Keratinocyte (primary cell): ENCODE measurements around the gene PYGB. TPM values are rescaled to one million over a fixed set of nuclear protein-coding genes. Genes with fewer than 3 reads are reported as not detected.
"Not testable (repeated sequence)": the region's sequence is repeated elsewhere in the genome, so short reads cannot be mapped to it uniquely, and the experiment has no call there.

ENCODE experiments used
- DNase-seq: peaks from one replicate; pipeline ENCODE4 v3.0.0-alpha.2; 2011; ENCODE audit warnings: low read depth, missing footprints, low spot score
- FAIRE-seq: peaks from 2 replicates; lab custom pipeline; 2011; peaks lifted over from hg19 to GRCh38; lab: Jason Lieb, UNC
- H2AFZ ChIP-seq: 2 replicates; pipeline ENCODE4 v1.6.0; 2012; ENCODE audit warnings: low read length, control low read depth, inconsistent platforms; ENCODE audit not compliant: control insufficient read depth
- H3K27ac ChIP-seq: 2 replicates; pipeline ENCODE4 v1.5.1; 2011; ENCODE audit warnings: low read length; ENCODE audit not compliant: control insufficient read depth, insufficient read depth
- H3K27me3 ChIP-seq: 3 replicates; pipeline ENCODE4 v1.6.0; 2011; ENCODE audit warnings: low read length; ENCODE audit not compliant: control insufficient read depth, insufficient read depth; ENCODE audit errors: extremely low read depth
- H3K36me3 ChIP-seq, 2 experiments: 2 replicates in 1 of 2; 3 replicates in 1 of 2; pipeline ENCODE4 v1.5.1; 2011; ENCODE audit warnings: low read length in 2 of 2, mild to moderate bottlenecking in 1 of 2; ENCODE audit not compliant: control insufficient read depth in 2 of 2, insufficient read depth in 2 of 2; ENCODE audit errors: extremely low read depth in 1 of 2
- H3K4me1 ChIP-seq: 3 replicates; pipeline ENCODE4 v1.5.1; 2011; ENCODE audit warnings: low read length; ENCODE audit not compliant: control insufficient read depth, insufficient read depth; ENCODE audit errors: extremely low read depth
- H3K4me2 ChIP-seq: 3 replicates; pipeline ENCODE4 v1.6.0; 2011; ENCODE audit warnings: low read depth, low read length; ENCODE audit not compliant: control insufficient read depth, insufficient read depth; ENCODE audit errors: extremely low read depth
- H3K4me3 ChIP-seq, 3 experiments: fragments of 200-600 bp in 1 of 3; sonication (generic) in 1 of 3; 2 replicates in 2 of 3; 3 replicates in 1 of 3; pipeline ENCODE4 v1.5.1; 2011 to 2016; ENCODE audit warnings: low read length in 3 of 3, mild to moderate bottlenecking in 3 of 3, control low read depth in 2 of 3, inconsistent platforms in 1 of 3, low read depth in 1 of 3, mixed read lengths in 1 of 3, mixed run types in 1 of 3, moderate library complexity in 1 of 3; ENCODE audit not compliant: control insufficient read depth in 2 of 3, insufficient read depth in 2 of 3; ENCODE audit errors: extremely low read depth in 1 of 3
- H3K79me2 ChIP-seq: 2 replicates; pipeline ENCODE4 v1.6.0; 2012; ENCODE audit warnings: low read length; ENCODE audit not compliant: control insufficient read depth, insufficient read depth
- H3K9ac ChIP-seq: 3 replicates; pipeline ENCODE4 v1.6.0; 2011; ENCODE audit warnings: low read length; ENCODE audit not compliant: control insufficient read depth, insufficient read depth; ENCODE audit errors: extremely low read depth
- H3K9me1 ChIP-seq: 3 replicates; pipeline ENCODE4 v1.6.0; 2011; ENCODE audit warnings: low read length; ENCODE audit not compliant: control insufficient read depth, insufficient read depth; ENCODE audit errors: extremely low read depth
- H3K9me3 ChIP-seq: 2 replicates; pipeline ENCODE4 v1.5.1; 2012; ENCODE audit warnings: low read depth, low read length; ENCODE audit not compliant: control insufficient read depth
- H4K20me1 ChIP-seq: 3 replicates; pipeline ENCODE4 v1.6.0; 2011; ENCODE audit warnings: low read length; ENCODE audit not compliant: control insufficient read depth, insufficient read depth; ENCODE audit errors: extremely low read depth
- CTCF ChIP-seq, 3 experiments: IDR thresholded peaks in 1 of 3; conservative IDR thresholded peaks in 1 of 3; optimal IDR thresholded peaks in 1 of 3; 2 replicates in 2 of 3; 3 replicates in 1 of 3; pipeline versions ENCODE3 to v1.5.1; 2011; ENCODE audit warnings: low read length in 3 of 3, mild to moderate bottlenecking in 3 of 3, moderate library complexity in 2 of 3, control low read depth in 1 of 3, inconsistent platforms in 1 of 3; ENCODE audit not compliant: insufficient read depth in 2 of 3; ENCODE audit errors: extremely low read depth in 1 of 3
- EZH2 ChIP-seq: IDR thresholded peaks from one replicate; pipeline ENCODE4 v1.6.1; 2012; ENCODE audit warnings: inconsistent platforms, mild to moderate bottlenecking, low read length, moderate library complexity
- dilution Hi-C: fragments of 300-500 bp; cut with MboI; formaldehyde crosslinking; loops from one replicate; pipeline ENCODE4 v1.7.0; 2020; ENCODE audit warnings: low sequenced_read_pairs; ENCODE audit not compliant: extremely low pct_ligation_motif_present
- polyA plus RNA-seq, 5 experiments: library from polyadenylated mRNA; depleted of rRNA in 3 of 5; stranded (reverse) in 3 of 5; stranded (forward) in 1 of 5; unstranded in 1 of 5; fragments of >200 nt; gene quantifications; 1 replicate in 1 of 5; 2 replicates in 3 of 5; 3 replicates in 1 of 5; pipeline versions ENCODE4 v1.2.1 to v1.2.3, GENCODE V29; 2011 to 2012; ENCODE audit warnings: missing spikeins in 2 of 5, low read depth in 1 of 5, low replicate concordance in 1 of 5

PYGB gene
- polyA plus RNA-seq, 1 donor (not counting 4 experiments of a cell fraction or from before 2014, with no cell fraction given), result 78.3 TPM

- DNase-seq, FAIRE-seq, H2AFZ ChIP-seq, H3K4me2 ChIP-seq, H3K27me3 ChIP-seq, H3K9me3 ChIP-seq, H3K9ac ChIP-seq, H3K36me3 ChIP-seq, H3K27ac ChIP-seq, H3K4me3 ChIP-seq, H3K9me1 ChIP-seq, H4K20me1 ChIP-seq, H3K79me2 ChIP-seq, dilution Hi-C loops: not testable (repeated sequence)
- peaks cover 43% of the 10 kb centered on the region for H3K4me1 ChIP-seq
These were observed 6.3 kb upstream of the PYGB start for GRCh38 chr20:25241659-25241955.

GRCh38 chr20:25242231-25242630 is 5.7 kb upstream of the PYGB start:
- dilution Hi-C loops, result no loop called here
- Histone ChIP-seq H3K9me1 (no peaks in the 10 kb centered on the region), H3K4me3 (no peak overlapping the region), H3K79me2 (no peaks in the 10 kb centered on the region), H3K27me3 (no peaks in the 10 kb centered on the region), H3K9me3 (peaks cover 2% of the 10 kb centered on the region), H4K20me1 (no peaks in the 10 kb centered on the region), H3K27ac (no peak overlapping the region), H2AFZ (no peak overlapping the region), H3K4me1 (peaks cover 43% of the 10 kb centered on the region), H3K36me3 (peaks cover 0 to 2% of the 10 kb centered on the region in 2 experiments), H3K9ac (no peak overlapping the region), H3K4me2 (no peak overlapping the region)
- TF ChIP-seq EZH2 (no peak), CTCF (optimal IDR thresholded peaks at IDR 0.05 in 1 of 3, IDR thresholded peaks at IDR 0.05 in 1 of 3, conservative IDR thresholded peaks at IDR 0.05 in 1 of 3; ENCODE audit: extremely low read depth in 1 of 3, insufficient read depth in 2 of 3, low read length in 3 of 3) (no peak)
- DNase-seq (no peak), FAIRE-seq (no peak)

GRCh38 chr20:25243416-25243979 is 4.4 kb upstream of the PYGB start:
- TF ChIP-seq CTCF (optimal IDR thresholded peaks at IDR 0.05 in 1 of 3, IDR thresholded peaks at IDR 0.05 in 1 of 3, conservative IDR thresholded peaks at IDR 0.05 in 1 of 3; ENCODE audit: extremely low read depth in 1 of 3, insufficient read depth in 2 of 3, low read length in 3 of 3), result no peak
- no peak for TF ChIP-seq EZH2
- H2AFZ ChIP-seq, result no peak overlapping the region
- peaks cover 0 to 2% of the 10 kb centered on the region in 2 experiments for H3K36me3 ChIP-seq
- DNase-seq (no peak), FAIRE-seq (no peak)
- H3K4me3 ChIP-seq, result no peak overlapping the region
- no peaks in the 10 kb centered on the region for H3K9me1 ChIP-seq
- H3K4me2 ChIP-seq, result no peak overlapping the region
- dilution Hi-C loops, result no loop called here
- H3K9ac ChIP-seq, result no peak overlapping the region
- no peaks in the 10 kb centered on the region for H3K27me3 ChIP-seq
- no peak overlapping the region for H3K27ac ChIP-seq
- H3K9me3 ChIP-seq, result peaks cover 2% of the 10 kb centered on the region
- H4K20me1 ChIP-seq, result no peaks in the 10 kb centered on the region
- peaks cover 5% of the 10 kb centered on the region for H3K79me2 ChIP-seq
- peaks cover 32% of the 10 kb centered on the region for H3K4me1 ChIP-seq
